Natural killer cell (primary cell): ENCODE data around the gene PRSS53. TPM values are rescaled to one million over a fixed set of nuclear protein-coding genes. Genes with fewer than 3 reads are reported as not detected.
A peak's percentile ranks its signal among the peaks of the same experiment; 100 is the strongest.

Source experiments
- ATAC-seq, 3 donors: fragments of 150-1000 bp in 2 of 3; fragments of 200-7000 bp in 1 of 3; cut with Tn5 transposase; 1 replicate in 1 of 3; 2 replicates in 2 of 3; pipeline ENCODE4 v1.10.0; 2021; ENCODE audit warnings: mild to moderate bottlenecking in 2 of 3, moderate library complexity in 2 of 3
- DNase-seq, 2 donors: peaks; one replicate each; pipeline versions ENCODE4 v3.0.0 to v3.0.0-alpha.2; 2013 to 2021; ENCODE audit warnings: mixed read lengths in 1 of 2
- H3K27ac ChIP-seq: one replicate; pipeline ENCODE4 v1.5.1; 2013; ENCODE audit warnings: mild to moderate bottlenecking, low read length
- H3K27me3 ChIP-seq: one replicate; pipeline ENCODE4 v1.6.1; 2013; ENCODE audit warnings: low read length; ENCODE audit not compliant: control insufficient read depth, insufficient read depth
- H3K36me3 ChIP-seq: one replicate; pipeline ENCODE4 v1.6.1; 2013; ENCODE audit warnings: low read length; ENCODE audit not compliant: control insufficient read depth, insufficient read depth
- H3K4me1 ChIP-seq: one replicate; pipeline ENCODE4 v1.6.1; 2013; ENCODE audit warnings: low read length; ENCODE audit not compliant: control insufficient read depth, insufficient read depth
- H3K4me3 ChIP-seq: one replicate; pipeline ENCODE4 v1.5.1; 2013; ENCODE audit warnings: low read length
- H3K9me3 ChIP-seq: one replicate; pipeline ENCODE4 v1.6.1; 2013; ENCODE audit warnings: low read length; ENCODE audit not compliant: control insufficient read depth, insufficient read depth
- H3K27ac Mint-ChIP-seq, 2 donors: one replicate each; pipeline ENCODE4 v1.8.0; 2022; ENCODE audit warnings: mild to moderate bottlenecking in 2 of 2, mixed read lengths in 2 of 2, moderate library complexity in 1 of 2
- H3K27me3 Mint-ChIP-seq, 2 donors: one replicate each; pipeline ENCODE4 v1.8.0; 2022; ENCODE audit warnings: low read depth in 2 of 2, mixed read lengths in 2 of 2
- H3K36me3 Mint-ChIP-seq: one replicate; pipeline ENCODE4 v1.8.0; 2022; ENCODE audit warnings: mixed read lengths
- H3K4me1 Mint-ChIP-seq, 2 donors: one replicate each; pipeline ENCODE4 v1.8.0; 2022; ENCODE audit warnings: mixed read lengths in 2 of 2
- H3K4me3 Mint-ChIP-seq: one replicate; pipeline ENCODE4 v1.8.0; 2022; ENCODE audit warnings: mild to moderate bottlenecking, moderate library complexity, mixed read lengths
- H3K9me3 Mint-ChIP-seq, 2 donors: one replicate each; pipeline ENCODE4 v1.8.0; 2022; ENCODE audit warnings: mixed read lengths in 2 of 2
- WGBS: methylation state at CpG from one replicate; pipeline ENCODE4 v1.1.7; 2013; ENCODE audit warnings: missing lambda C conversion rate; ENCODE audit not compliant: insufficient coverage; 5-methylcytosine and 5-hydroxymethylcytosine counted together
- intact Hi-C: fragments of 100-400 bp; cut with micrococcal nuclease; formaldehyde crosslinking; loops from one replicate; pipeline ENCODE4 v1.14.2; 2022
- total RNA-seq, 4 donors: library from RNA; stranded (reverse); fragments of 120-200 nt in 1 of 4; gene quantifications; one replicate each; pipeline versions ENCODE4 v1.2.3 to v1.2.4, GENCODE V29; 2013 to 2022
- TF ChIP-seq, protein P1 (sequence below): fragments of 200-600 bp; IDR thresholded peaks from one replicate; pipeline ENCODE4 v1.8.0; 2022; ENCODE audit warnings: antibody characterized with exemption

Gene PRSS53
- total RNA-seq, 3 donors from 2014 or later (not counting 1 experiment from before 2014, with no cell fraction given) = 4.3 to 7.4 (median 5.1) TPM

DNA sequence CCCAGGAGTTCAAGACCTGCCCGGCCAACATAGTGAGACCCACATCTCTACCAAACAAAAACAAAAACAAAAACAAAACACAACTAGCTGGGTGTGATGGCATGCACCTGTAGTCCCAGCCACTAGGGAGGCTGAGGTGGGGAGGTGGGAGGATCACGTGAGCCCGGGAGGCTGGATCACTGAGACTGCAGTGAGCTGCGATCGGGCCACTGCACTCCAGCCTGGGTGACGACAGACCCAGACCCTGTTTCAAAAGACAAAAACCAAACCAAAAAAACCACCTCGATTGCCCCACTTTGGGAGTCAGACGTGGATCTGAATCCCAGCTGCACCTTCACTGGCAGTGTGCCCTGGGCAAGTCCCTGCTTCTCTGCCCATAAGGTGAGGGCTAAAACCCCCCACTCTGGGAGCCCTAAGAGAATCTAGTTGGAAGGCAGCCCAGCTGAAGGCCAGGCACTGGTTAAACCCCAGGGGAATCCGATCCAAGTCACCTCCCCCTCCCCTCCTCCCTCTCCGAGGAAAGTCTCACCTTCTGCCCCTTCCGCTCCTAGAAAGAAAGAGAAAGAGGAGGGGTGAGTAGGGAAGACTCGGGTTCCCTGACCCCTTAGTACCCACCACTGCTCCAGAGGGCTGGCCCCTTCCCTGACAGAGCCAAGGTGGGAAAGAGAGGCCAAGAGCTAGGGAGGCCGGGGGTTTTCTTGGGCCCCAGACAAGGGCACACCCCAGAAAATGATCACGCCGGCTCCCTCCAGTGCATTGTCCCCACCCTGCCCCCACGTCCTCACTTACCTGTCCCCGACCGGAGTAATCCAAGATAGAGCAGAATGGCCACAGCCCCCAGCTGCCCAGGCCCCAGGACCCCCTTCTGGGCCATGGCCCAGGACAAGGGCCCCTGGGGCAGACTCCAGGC, 46.1 kb upstream of the PRSS53 start:
- Histone ChIP-seq H3K36me3 (peaks cover 24% of the 10 kb centered on the region), H3K9me3 (no peaks in the 10 kb centered on the region), H3K27me3 (no peaks in the 10 kb centered on the region), H3K27ac (no peak overlapping the region), H3K4me3 (no peak overlapping the region), H3K4me1 (peaks cover 16% of the 10 kb centered on the region)
- Mint-ChIP-seq H3K36me3 (no peaks in the 10 kb centered on the region), H3K27ac (no peak overlapping the region), H3K27me3 (no peaks in the 10 kb centered on the region), H3K9me3 (no peaks in the 10 kb centered on the region), H3K4me3 (no peak overlapping the region), H3K4me1 (no peaks in the 10 kb centered on the region)
- DNase-seq (no peak), ATAC-seq (no peak)
- intact Hi-C loops = no loop called here
- WGBS = 84% methylated on average over 15 of the region's 18 CpGs
- TF ChIP-seq, protein P1, sequence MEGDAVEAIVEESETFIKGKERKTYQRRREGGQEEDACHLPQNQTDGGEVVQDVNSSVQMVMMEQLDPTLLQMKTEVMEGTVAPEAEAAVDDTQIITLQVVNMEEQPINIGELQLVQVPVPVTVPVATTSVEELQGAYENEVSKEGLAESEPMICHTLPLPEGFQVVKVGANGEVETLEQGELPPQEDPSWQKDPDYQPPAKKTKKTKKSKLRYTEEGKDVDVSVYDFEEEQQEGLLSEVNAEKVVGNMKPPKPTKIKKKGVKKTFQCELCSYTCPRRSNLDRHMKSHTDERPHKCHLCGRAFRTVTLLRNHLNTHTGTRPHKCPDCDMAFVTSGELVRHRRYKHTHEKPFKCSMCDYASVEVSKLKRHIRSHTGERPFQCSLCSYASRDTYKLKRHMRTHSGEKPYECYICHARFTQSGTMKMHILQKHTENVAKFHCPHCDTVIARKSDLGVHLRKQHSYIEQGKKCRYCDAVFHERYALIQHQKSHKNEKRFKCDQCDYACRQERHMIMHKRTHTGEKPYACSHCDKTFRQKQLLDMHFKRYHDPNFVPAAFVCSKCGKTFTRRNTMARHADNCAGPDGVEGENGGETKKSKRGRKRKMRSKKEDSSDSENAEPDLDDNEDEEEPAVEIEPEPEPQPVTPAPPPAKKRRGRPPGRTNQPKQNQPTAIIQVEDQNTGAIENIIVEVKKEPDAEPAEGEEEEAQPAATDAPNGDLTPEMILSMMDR = no peak

DNA sequence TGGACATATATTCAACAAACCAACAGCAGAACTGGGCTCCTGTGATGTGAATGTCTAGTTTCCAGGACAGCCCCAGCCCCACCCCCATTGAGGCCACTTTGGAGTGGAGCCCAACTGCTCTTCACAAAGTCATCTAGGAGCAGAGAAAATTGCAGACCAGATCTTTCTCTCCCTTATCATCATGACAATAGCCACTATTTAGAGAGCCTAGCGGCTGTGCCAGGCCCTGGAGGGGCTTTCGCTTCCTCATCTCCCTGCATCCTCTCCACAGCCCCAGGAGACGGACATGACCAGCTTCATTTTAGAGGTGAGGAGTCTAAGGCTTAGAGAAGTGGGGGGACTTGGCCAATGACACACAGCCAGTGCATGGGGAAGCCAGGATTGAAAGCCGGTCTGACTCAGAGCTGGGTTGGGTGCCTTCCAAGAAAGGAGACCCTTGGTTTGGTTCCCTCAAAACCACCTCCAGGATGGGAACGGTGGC, 45.4 kb upstream of the PRSS53 start:
- Mint-ChIP-seq H3K36me3 (no peaks in the 10 kb centered on the region), H3K9me3 (no peaks in the 10 kb centered on the region), H3K4me1 (no peaks in the 10 kb centered on the region), H3K27ac (peak overlapping the region in 1 of 2 donors; percentile 28), H3K27me3 (no peaks in the 10 kb centered on the region), H3K4me3 (no peak overlapping the region)
- Histone ChIP-seq H3K4me1 (peaks cover 23% of the 10 kb centered on the region), H3K27me3 (no peaks in the 10 kb centered on the region), H3K4me3 (no peak overlapping the region), H3K36me3 (peaks cover 30% of the 10 kb centered on the region), H3K27ac (no peak overlapping the region), H3K9me3 (no peaks in the 10 kb centered on the region)
- 80% methylated on average over 4 of the region's 5 CpGs for WGBS
- DNase-seq (no peak), ATAC-seq (no peak)
- intact Hi-C loops = no loop called here
- TF ChIP-seq, protein P1 = no peak

DNA sequence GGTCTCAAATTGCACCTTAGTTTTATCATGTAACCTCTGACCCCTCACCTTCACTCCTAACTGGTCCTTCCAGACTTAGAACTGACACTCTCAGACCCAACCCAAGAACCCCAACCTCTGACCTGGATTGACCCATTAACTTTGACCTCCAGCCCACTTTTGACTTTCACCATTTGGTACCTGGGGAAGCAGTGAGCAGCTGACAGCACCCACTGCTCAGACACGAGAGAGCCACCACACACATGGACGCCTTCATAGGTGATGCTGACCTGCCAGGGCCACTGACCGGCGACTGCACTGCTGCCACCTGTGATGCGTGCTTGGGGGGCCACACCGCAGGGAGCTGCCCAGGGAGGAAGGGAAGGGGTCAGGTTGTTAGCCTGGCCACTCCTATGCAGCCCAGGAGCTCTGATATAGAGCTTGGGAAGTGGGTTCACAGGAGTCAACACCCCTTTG, 44.3 kb upstream of the PRSS53 start:
- H3K27ac ChIP-seq = no peak overlapping the region
- H3K4me1 Mint-ChIP-seq = no peaks in the 10 kb centered on the region
- H3K27me3 ChIP-seq = no peaks in the 10 kb centered on the region
- H3K27me3 Mint-ChIP-seq = no peaks in the 10 kb centered on the region
- 95% methylated on average over 6 of the region's 6 CpGs for WGBS
- intact Hi-C loops = no loop called here
- no peak overlapping the region for H3K4me3 Mint-ChIP-seq
- ATAC-seq (no peak), DNase-seq (no peak)
- no peaks in the 10 kb centered on the region for H3K9me3 ChIP-seq
- peak overlapping the region in 1 of 2 donors; percentile 28 for H3K27ac Mint-ChIP-seq
- H3K4me3 ChIP-seq = no peak overlapping the region
- peaks cover 36% of the 10 kb centered on the region for H3K36me3 ChIP-seq
- TF ChIP-seq, protein P1 = no peak
- H3K36me3 Mint-ChIP-seq = no peaks in the 10 kb centered on the region
- H3K9me3 Mint-ChIP-seq = no peaks in the 10 kb centered on the region
- peaks cover 34% of the 10 kb centered on the region for H3K4me1 ChIP-seq
